Measurements from ENCODE around the gene GAL3ST3.
"Not testable (repeated sequence)": the region's sequence is repeated elsewhere in the genome, so short reads cannot be mapped to it uniquely, and the experiment has no call there.

Gene GAL3ST3

GRCh38 chr11:66048547-66049323 lies at the start of gene GAL3ST3:
TSS of gene GAL3ST3 (minus strand) at chr11:66049161. CDS start at chr11:66045415, 3,746 bp downstream.
- POLR2A ChIA-PET (ENCODE audit: low non-redundant PET): interaction anchor here (0.5 kb wide), 1 partner anchor 1248 kb away, joined by 5 read pairs; no protein-coding TSS in a partner anchor
- CTCF ChIA-PET: interaction anchor here (0.7 to 0.8 kb wide), 2 partner anchors 26 to 27 kb away, joined by 3 read pairs; no protein-coding TSS in a partner anchor
- no peak within 1 kb of the TSS; the same call in 1 of the 2 replicates for H3K27ac ChIP-seq
- no peak for DNase-seq (ENCODE audit: low spot score)
- TF ChIP-seq CTCF (conservative IDR thresholded peaks at IDR 0.05; ENCODE audit: low read depth): no peak

- DNase-seq (ENCODE audit: low spot score); POLR2A ChIA-PET (ENCODE audit: low non-redundant PET); CTCF ChIA-PET; H3K27ac ChIP-seq: not testable (repeated sequence)
Measured at GRCh38 chr11:66092125-66092524, 43.2 kb upstream of the GAL3ST3 start.

GRCh38 chr11:66090288-66090687 lies 41.3 kb upstream of the GAL3ST3 start:
- TF ChIP-seq CTCF (conservative IDR thresholded peaks at IDR 0.05; ENCODE audit: low read depth): no peak
- CTCF ChIA-PET: no interaction called here
- POLR2A ChIA-PET (ENCODE audit: low non-redundant PET): no interaction called here
- DNase-seq (ENCODE audit: low spot score): no peak
- no peak overlapping the region for H3K27ac ChIP-seq

- no peak overlapping the region for H3K27ac ChIP-seq
- ChIA-PET POLR2A (ENCODE audit: low non-redundant PET) (no interaction called here), CTCF (interaction anchor here (0.5 to 0.6 kb wide), 2 partner anchors 21 to 134 kb away, joined by 3 to 4 read pairs; no protein-coding TSS in a partner anchor)
- DNase-seq (ENCODE audit: low spot score): no peak
- TF ChIP-seq CTCF (conservative IDR thresholded peaks at IDR 0.05; ENCODE audit: low read depth): no peak
Measured at GRCh38 chr11:66089067-66089466, 40.1 kb upstream of the GAL3ST3 start.

GRCh38 chr11:66087148-66087908 lies 38.4 kb upstream of the GAL3ST3 start:
- ChIA-PET POLR2A (ENCODE audit: low non-redundant PET) (no interaction called here), CTCF (interaction anchor here (0.6 to 0.7 kb wide), 2 partner anchors 8 to 343 kb away, joined by 4 to 5 read pairs; no protein-coding TSS in a partner anchor)

GRCh38 chr11:66084821-66085475 lies 36.0 kb upstream of the GAL3ST3 start:
- ChIA-PET CTCF (interaction anchor here (0.6 kb wide), 1 partner anchor 511 kb away, joined by 3 read pairs; no protein-coding TSS in a partner anchor), POLR2A (ENCODE audit: low non-redundant PET) (no interaction called here)
- no peak overlapping the region for H3K27ac ChIP-seq
- TF ChIP-seq CTCF (conservative IDR thresholded peaks at IDR 0.05; ENCODE audit: low read depth): no peak
- DNase-seq (ENCODE audit: low spot score): no peak

More at GRCh38 chr11:66087148-66087908, 38.4 kb upstream of the GAL3ST3 start:
- no peak overlapping the region for H3K27ac ChIP-seq
- no peak for DNase-seq (ENCODE audit: low spot score)
- TF ChIP-seq CTCF (conservative IDR thresholded peaks at IDR 0.05; ENCODE audit: low read depth): no peak

Data from RWPE1 (cell line).